GM19023 (cell line): Measurements from ENCODE around the gene PHPT1.
"Not testable (repeated sequence)": the region's sequence is repeated elsewhere in the genome, so short reads cannot be mapped to it uniquely, and the experiment has no call there.

Source experiments
- ATAC-seq: cut with Tn5 transposase; IDR thresholded peaks from one replicate; pipeline ENCODE4 v1.9.1; 2021; ENCODE audit warnings: mild to moderate bottlenecking, moderate library complexity; ENCODE audit not compliant: unreplicated experiment

The PHPT1 gene

DNA sequence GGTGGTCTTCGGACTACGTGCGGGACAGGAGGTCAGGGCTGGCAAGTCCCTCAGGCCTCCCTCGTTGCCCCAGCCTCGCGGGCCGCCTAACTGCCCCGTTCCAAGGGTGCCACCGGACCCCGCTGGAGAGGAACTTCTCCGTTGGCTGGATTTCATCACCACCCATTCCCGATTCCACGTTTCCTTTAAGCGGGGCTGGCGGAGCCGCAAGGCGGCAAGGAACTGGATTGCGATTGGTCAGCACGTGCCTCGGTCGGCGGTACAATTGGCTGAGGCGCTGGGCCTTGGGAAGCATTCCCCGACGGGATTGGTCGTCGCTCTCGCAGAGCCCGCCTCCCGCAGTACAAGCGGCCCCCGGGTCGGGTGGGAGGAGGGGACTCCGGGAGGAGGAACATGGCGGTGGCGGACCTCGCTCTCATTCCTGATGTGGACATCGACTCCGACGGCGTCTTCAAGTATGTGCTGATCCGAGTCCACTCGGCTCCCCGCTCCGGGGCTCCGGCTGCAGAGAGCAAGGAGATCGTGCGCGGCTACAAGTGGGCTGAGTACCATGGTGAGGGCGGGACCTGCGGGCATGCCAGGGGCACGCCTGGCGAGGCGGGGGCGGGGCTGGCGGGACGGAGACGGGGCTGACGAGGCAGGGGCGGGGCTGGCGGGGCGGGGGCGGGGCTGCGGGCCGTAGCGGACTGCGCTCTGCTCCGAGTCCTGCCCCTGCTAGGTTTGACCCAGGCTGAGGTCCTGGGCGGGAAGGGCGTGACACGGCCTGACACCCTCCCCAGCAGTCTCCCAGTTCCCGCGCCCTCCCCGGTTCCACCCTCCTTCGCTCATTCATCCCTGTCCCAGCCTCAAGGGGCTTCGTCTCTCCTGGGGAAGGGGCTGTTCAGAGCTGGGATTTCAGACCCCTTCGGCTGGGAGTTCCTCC lies at the start of gene PHPT1:
Gene PHPT1 (plus strand): TSS at position 372 of the 922 bp plus-strand sequence. CDS start 22 bp downstream, at position 394.
- peak; percentile 81 for ATAC-seq

DNA sequence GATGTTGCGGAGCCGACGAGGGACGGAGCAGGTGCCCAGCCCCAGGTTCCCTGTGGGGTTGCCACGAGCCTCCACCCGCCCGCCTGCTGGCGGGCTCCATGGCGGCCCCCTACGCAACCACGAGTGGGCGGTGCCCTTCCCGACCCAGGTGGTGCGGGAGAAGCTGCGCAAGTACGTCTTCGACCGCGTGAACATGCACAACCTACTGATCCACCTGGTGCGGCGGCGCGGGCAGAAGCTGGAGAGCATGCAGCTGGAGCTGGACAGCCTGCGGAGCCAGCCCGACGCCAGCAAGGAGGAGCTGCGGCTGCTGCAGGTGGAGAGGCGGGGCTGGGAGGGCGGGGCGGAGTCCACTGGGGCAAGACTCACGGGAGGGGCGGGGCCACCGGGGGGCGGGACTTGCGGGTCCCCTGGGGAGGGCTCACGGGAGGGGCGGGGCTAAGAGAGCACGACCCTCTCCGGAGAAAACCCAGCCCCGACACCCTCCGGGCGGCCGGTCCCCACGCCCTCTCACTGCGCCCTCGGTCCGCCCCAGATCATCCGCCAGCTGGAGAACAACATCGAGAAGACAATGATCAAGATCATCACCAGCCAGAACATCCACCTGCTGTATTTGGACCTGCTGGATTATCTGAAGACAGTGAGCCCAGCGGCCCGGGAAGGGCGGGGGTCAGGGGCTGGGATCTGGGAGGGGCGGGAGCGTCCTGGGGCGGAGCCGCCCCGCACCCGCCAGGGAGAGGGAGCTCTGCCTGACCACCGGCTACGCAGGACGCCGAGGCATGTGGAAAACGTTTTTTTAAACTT lies 49.2 kb upstream of the PHPT1 start:
- no peak for ATAC-seq

DNA sequence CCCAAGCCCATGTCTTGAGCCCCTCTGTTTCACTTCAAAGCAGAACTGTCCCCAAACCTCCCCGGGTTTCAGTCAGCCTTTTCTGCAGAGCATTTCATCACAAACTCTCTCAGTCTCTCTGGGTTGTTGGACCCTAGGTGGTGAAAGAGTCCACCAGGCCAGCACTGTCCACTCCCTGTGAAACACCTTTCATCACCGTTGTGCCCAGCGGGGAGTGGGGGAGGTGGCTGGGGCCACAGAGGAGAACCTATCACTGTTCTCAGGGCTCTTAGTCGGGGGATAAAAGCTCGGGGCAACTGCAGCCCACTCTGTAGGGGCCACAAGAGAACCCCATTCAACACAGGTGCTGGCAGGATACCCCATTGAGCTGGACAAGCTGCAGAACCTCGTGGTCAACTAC lies 46.9 kb upstream of the PHPT1 start:
- ATAC-seq, result no peak

DNA sequence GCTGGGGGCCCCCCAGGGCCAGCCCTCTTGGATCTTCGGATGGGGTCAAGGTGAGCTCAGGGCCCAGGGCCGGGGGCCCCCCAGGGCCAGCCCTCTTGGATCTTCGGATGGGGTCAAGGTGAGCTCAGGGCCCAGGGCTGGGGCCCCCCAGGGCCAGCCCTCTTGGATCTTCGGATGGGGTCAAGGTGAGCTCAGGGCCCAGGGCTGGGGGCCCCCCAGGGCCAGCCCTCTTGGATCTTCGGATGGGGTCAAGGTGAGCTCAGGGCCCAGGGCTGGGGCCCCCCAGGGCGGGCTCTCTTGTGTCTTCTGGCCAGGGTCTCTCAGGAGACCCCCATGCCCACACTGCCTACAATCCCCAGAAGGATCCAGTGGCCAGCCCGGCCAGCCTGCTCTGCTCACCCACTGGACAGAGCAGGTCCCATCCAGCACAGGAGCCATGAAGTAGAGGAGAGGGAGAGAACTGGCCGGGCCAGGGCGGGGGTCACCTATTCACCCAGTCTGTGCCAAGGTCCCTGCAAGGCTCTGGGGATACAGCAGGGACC lies 46.1 kb upstream of the PHPT1 start:
- ATAC-seq, result not testable (repeated sequence)

DNA sequence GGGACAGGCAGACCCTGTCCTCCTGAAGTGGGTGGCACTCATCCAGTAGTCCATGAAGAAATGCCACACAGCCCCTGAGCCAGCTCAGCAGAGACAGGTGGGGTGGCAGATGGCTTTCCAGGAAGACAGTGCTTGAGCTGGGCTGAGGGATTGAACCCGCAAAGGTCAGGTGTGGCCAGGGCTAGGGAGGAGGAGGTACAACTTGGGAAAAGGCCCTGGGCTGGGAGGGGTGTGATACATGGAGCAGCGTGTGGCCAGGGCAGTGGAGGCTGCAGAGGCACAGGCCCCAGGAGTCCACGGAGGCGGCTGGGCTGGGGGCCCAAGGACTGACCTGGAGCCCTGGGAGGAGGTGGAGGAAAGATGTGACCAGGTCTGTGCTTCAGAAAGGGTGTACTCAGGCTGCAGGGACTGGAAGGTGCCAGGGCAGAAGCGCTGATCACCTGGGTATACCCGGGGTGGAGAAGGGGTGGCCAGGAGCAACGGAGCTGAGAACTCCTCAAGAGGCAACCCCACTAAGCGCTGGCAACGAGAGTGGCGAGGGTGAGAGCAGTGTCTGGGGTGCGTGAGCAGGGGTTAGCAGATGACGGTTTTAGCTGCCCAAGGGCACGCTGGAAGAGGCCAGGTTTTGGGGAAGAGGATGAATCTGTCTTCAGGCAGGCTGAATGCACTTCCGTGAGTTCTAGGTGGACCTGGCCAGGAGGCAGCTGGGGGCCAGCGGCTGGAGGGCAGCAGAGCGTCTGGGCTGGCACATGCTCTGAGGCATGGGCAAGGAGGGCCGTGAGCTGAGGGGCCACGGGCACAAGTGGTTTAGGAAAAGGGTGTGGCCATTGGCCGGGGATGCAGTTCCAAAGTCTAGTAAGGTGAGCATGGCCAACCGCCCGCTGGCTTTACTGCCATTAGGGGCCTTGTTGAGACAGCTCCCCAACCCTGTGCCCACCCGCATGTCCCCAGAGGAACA lies 45.4 kb upstream of the PHPT1 start:
- ATAC-seq, result no peak

DNA sequence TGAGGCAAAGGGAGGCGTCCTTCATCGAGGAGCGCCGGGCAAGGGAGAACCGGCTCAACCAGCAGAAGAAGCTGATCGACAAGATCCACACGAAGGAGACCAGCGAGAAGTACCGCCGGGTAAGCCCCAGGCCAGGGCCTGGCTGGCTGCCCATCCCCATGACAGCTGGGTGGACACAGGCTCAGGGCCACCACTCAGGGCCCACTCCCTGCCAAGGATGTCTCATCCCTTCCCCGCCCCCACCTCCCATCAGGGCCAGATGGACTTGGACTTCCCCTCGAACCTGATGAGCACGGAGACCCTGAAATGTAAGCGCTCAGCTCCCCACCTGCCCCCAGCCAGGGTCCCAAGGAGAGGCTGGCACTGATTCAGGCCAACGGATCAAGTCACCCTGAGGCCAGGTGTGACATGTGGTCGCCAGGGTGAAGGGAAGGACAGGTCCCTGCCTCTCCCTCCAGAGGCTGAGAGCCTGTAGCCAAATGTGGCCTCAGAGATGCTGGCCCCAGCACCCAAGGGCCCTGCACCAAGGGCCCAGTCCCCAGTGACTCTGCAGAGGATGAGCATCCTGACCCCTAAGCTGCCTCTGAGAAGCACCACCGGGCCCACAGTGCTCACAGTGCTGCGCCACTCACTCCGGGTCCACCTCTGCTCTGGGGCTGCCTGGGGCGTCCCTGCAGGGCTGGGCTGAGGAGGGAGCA lies 44.6 kb upstream of the PHPT1 start:
- no peak for ATAC-seq

DNA sequence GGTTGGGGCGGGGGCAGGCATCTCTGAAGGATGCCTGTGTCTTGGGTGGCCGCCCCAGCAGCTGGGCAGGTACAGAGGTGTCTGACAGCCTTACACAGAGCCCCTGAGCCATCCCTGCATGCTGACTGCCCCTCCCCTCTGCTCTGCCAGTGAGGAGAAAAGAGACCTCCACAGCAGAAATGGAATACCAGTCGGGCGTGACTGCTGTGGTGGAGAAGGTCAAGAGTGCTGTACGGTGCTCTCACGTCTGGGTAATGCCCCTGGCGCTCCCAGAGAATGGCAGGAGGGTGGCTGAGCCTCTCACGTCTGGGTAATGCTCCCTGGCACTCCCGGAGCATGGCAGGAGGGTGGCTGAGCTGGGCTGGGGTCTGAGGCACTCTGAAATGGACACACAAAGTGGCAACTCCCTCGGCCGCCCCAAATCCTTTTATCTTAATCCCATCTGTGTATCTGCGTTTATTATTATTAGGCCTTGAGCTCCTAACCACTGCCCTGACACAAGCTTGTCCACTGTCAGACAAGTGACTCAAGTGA lies 43.9 kb upstream of the PHPT1 start:
- ATAC-seq, result no peak

DNA sequence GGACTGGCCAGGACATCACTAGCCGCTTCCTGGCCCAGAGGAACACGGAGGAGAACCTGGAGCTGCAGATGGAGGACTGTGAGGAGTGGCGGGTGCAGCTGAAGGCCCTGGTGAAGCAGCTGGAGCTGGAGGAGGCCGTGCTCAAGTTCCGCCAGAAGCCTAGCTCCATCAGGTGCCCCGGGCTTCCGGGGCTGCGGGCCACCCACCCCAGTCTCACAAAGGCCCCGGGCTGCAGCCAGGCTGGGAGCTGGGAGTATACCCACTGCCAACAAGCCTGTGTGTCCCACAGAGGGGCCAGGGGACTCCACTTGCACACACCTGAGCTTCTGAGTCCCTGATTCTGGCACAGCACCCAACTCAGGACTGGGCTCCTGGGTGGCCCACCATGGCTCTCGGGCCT lies 43.1 kb upstream of the PHPT1 start:
- ATAC-seq, result no peak

GRCh38 chr9:136806631-136807201 lies 42.5 kb upstream of the PHPT1 start:
- ATAC-seq, result no peak

GRCh38 chr9:136807281-136808074 lies 41.7 kb upstream of the PHPT1 start, which contains the start of gene RABL6:
Gene RABL6, plus strand, starts transcription at chr9:136807948. Its CDS starts 249 bp downstream, at chr9:136808197.
- ATAC-seq, result peak; percentile 78

- ATAC-seq, result peak; percentile 31
Observed at GRCh38 chr9:136808075-136808805, 41.0 kb upstream of the PHPT1 start.

DNA sequence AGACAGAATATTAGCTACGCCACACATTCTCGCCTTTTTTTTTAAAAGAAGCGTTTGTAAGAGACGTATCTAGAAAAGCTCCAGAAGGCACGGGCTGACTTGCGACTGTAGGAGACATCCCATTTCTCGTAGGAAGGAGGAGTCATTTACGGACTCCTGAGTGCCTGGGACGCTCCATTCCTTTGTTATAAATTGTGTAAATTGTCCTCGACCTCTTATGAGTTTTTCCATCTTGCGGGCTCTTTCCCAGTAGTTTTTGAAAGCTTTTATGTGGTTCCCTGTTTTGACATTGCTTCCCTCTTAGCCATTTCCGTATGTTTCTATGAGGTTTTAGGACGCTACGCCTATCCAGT lies 40.4 kb upstream of the PHPT1 start:
- no peak for ATAC-seq

GRCh38 chr9:136814725-136815421 lies 34.3 kb upstream of the PHPT1 start:
- no peak for ATAC-seq

- ATAC-seq, result no peak
Observed at GRCh38 chr9:136815422-136815782, 33.8 kb upstream of the PHPT1 start.

GRCh38 chr9:136820971-136821825 lies 28.0 kb upstream of the PHPT1 start:
- ATAC-seq, result no peak

DNA sequence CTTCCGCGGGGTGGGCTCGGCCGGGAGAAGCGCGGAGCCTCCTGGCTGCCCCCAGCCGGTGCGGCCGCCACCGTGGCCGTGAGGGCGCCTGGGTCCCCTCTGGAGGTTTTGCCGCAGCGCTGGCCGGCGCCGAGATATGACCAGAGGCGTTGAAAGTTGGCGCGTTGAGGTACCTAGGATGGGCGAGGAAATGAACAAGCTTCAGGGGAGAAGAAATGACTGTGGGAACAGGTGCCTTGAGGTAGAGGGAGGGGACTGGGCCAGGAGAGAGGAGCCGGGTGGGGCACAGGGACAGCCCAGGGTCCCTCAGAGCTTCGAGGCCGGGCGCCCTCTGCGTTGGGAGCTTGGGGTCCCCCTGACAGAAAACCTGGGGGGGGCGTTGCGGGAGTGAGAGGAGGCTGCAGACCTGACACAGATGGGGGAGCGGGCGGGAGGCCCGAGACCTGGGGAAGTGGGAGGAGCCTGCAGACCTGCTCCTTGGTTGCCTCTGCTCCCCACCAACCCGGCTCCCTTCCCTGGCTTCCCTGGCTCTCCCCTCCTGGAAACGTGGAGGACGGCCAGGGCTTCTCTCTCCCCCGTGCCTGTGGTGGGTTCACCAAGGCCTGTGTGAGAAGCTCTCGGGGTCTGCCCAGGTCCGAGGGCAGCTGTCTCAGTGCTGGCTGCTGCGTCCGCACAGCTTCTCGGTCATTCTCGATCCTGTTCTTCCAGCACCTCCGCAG lies 27.2 kb upstream of the PHPT1 start:
- ATAC-seq, result no peak
